ENCODE results near the gene SLCO1B3. TPM values are rescaled to one million over a fixed set of nuclear protein-coding genes. Genes with fewer than 3 reads are reported as not detected.

Gene SLCO1B3
- total RNA-seq, 1 donor from 2014 or later: 0.47 TPM

- no peak for DNase-seq
These were observed 74.6 kb downstream of the SLCO1B3 start for GRCh38 chr12:20885116-20885515.

- DNase-seq: no peak
These were observed 75.0 kb downstream of the SLCO1B3 start for GRCh38 chr12:20885552-20885951.

GRCh38 chr12:20917269-20917668 is 106.8 kb downstream of the SLCO1B3 start:
- DNase-seq: no peak

- DNase-seq: no peak
These were observed 107.3 kb downstream of the SLCO1B3 start for GRCh38 chr12:20917819-20918218.

- no peak for DNase-seq
These were observed 121.4 kb downstream of the SLCO1B3 start for GRCh38 chr12:20931894-20932293.

- DNase-seq: no peak
These were observed 136.2 kb downstream of the SLCO1B3 start for GRCh38 chr12:20946732-20947131.

- DNase-seq: no peak
These were observed 139.7 kb downstream of the SLCO1B3 start for GRCh38 chr12:20950248-20950647.

GRCh38 chr12:20963303-20963702 is 152.8 kb downstream of the SLCO1B3 start:
- DNase-seq: no peak

GRCh38 chr12:20963762-20964161 is 153.3 kb downstream of the SLCO1B3 start:
- no peak for DNase-seq

Small RNA genes within 50 kb of the gene (small RNA-seq; reads per million reads assigned to genes)
- not detected for gene AC011604.1

Other genes with a start within 250 kb of the SLCO1B3 start
- gene SLCO1C1, start 115.4 kb upstream of the SLCO1B3 start, total RNA-seq: 32.9 TPM